Lower leg skin (tissue), 4 donors: ENCODE results near the gene ABR. TPM values are rescaled to one million over a fixed set of nuclear protein-coding genes. Genes with fewer than 3 reads are reported as not detected.

Experiments used
- DNase-seq, 2 donors: peaks; one replicate each; pipeline ENCODE4 v3.0.0-alpha.2; 2019; ENCODE audit warnings: low spot score in 2 of 2
- H3K4me3 ChIP-seq: fragments of 200-600 bp; sonication (generic); 2 replicates; pipeline ENCODE4 v1.5.1; 2017; ENCODE audit warnings: mild to moderate bottlenecking, low read depth; ENCODE audit not compliant: poor library complexity, severe bottlenecking
- POLR2A ChIP-seq, 2 donors: fragments of 450-650 bp; IDR thresholded peaks; one replicate each; pipeline ENCODE4 v1.6.1; 2016 to 2017; ENCODE audit warnings: antibody characterized with exemption in 2 of 2, mild to moderate bottlenecking in 1 of 2, moderate library complexity in 1 of 2
- WGBS, 2 donors: methylation state at CpG; one replicate each; pipeline ENCODE4 v1.1.5; 2018; 5-methylcytosine and 5-hydroxymethylcytosine counted together
- intact Hi-C: fragments of 100-400 bp; cut with DNase I; formaldehyde crosslinking; loops from one replicate; pipeline ENCODE4 v1.15.0; 2023; ENCODE audit warnings: low total_unique reads
- total RNA-seq, 4 donors: library from RNA; depleted of rRNA; stranded (reverse); fragments of >200 nt; gene quantifications; one replicate each; pipeline ENCODE4 v1.1.0, GENCODE V29; 2016
- TF ChIP-seq, protein P1 (sequence below), 3 donors: fragments of 450-650 bp; IDR thresholded peaks; one replicate each; pipeline ENCODE4 v1.5.1; 2016; ENCODE audit warnings: antibody characterized with exemption in 3 of 3, mild to moderate bottlenecking in 3 of 3, moderate library complexity in 2 of 3

The ABR gene
- total RNA-seq, 4 donors from 2014 or later = 60.9 to 98.8 (median 88.3) TPM

DNA sequence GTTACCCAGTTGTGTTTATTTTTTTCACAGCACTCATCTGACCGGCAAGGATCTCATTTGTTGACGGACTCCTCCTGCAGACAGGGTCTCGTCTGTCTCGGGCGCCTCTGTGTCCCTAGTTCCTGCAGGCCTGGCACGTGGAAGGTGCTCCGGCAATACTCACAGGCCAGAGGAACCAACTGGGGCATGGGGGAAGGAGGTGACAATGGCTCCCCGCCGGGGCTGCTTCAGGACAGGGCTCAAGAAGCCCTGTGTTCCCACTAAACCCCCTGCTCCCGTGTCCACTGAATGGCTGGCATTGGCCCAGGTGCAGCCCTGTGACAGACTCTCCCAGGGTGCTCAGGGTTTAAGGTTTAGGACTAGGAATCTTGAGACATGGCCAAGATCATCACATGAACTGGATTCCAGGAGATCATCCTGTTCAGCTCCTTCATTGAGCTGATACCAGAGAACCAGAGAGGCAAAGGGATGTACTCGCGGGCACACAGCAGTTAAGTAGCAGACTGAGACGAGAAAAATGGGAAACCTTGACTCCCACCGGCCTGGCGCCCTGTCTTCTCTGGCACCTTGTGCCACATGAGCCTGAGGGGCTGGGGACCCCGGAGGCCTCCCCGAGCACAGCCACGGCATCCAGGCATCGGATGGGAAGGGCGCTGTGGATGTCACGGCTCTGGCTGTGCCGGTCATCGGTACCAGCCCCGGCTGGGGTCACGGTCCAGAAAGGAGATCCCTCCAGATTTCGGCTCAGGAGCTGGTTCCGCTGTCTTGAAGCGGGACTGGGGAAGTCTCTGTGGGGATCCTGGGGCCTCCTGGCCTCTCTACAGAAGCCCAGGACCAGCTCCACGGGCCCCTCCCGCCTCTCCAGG, 153.8 kb downstream of the ABR start:
- WGBS, 2 donors = 92 to 93% methylated on average over 27 to 29 of the region's 30 CpGs

DNA sequence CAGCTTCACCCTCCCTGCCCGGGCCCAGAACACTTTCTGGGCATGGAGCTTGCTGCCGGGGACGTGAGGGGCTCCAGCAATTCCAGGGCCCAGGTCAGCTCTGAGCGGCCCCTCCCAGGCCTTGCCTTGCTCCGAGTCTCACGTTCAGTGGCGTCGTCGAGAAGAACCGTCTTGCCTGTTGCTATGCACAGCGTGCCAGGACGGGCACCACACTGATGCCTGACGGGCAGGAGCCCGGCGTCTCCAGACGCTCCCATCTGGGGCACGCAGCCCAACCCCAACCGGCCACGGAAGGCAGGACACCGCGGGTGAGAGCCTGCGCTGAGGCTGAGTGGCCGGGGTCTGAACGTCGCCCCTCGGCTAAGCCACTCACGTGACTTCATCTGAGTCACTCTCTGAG, 155.7 kb downstream of the ABR start:
- no peak overlapping the region for H3K4me3 ChIP-seq
- WGBS, 2 donors = 56 to 84% methylated on average over 23 to 24 of the region's 27 CpGs
- no peak for DNase-seq
- TF ChIP-seq POLR2A (IDR thresholded peaks at IDR 0.05) = no peak
- TF ChIP-seq, protein P1, sequence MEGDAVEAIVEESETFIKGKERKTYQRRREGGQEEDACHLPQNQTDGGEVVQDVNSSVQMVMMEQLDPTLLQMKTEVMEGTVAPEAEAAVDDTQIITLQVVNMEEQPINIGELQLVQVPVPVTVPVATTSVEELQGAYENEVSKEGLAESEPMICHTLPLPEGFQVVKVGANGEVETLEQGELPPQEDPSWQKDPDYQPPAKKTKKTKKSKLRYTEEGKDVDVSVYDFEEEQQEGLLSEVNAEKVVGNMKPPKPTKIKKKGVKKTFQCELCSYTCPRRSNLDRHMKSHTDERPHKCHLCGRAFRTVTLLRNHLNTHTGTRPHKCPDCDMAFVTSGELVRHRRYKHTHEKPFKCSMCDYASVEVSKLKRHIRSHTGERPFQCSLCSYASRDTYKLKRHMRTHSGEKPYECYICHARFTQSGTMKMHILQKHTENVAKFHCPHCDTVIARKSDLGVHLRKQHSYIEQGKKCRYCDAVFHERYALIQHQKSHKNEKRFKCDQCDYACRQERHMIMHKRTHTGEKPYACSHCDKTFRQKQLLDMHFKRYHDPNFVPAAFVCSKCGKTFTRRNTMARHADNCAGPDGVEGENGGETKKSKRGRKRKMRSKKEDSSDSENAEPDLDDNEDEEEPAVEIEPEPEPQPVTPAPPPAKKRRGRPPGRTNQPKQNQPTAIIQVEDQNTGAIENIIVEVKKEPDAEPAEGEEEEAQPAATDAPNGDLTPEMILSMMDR (IDR thresholded peaks at IDR 0.05) = no peak
- intact Hi-C loops = no loop called here

More for the DNA sequence above, 153.8 kb downstream of the ABR start:
- DNase-seq = no peak
- TF ChIP-seq, protein P1 (IDR thresholded peaks at IDR 0.05) = no peak
- TF ChIP-seq POLR2A (IDR thresholded peaks at IDR 0.05) = no peak
- intact Hi-C loops = no loop called here
- H3K4me3 ChIP-seq = no peak overlapping the region

DNA sequence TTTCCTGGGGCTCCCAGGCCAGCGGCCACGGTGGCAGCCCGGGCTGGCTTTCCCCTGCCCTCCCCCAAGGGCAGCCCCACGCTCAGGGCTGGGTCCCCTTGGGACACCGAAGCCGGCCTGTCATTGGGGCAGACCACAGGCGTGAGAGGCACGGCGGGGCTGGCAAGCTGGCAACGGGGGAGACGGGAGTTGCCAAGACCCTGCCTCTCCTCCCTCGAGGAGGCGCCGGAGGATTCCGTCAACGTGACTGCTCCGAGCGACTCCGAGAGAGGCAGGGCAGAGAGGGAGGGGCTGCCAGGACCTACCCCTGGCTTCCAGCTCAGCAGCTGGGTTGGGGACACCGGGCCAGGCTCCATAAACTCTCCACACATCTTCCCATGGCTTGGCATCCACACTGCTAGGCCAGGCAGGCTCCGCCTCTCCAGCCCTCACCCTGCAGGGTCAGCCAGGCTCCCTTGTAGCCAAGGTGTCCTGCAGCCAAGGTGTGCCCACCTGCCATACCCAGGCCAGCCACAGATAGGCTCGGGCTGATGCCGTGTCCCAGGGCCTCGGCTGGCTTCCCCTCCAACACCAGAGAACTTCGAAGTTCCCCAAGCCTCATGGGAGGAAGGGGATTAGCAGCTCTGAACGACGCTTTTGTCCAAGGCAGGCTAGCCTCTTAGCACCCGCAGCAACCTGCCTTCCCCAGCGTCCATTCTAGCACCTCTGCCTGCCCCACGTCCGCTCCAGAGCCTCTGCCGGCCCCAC, 157.3 kb downstream of the ABR start:
- DNase-seq = no peak
- WGBS, 2 donors = 51 to 71% methylated on average over 22 to 26 of the region's 32 CpGs
- TF ChIP-seq POLR2A (IDR thresholded peaks at IDR 0.05) = no peak
- TF ChIP-seq, protein P1 (IDR thresholded peaks at IDR 0.05) = no peak
- intact Hi-C loops = no loop called here
- no peak overlapping the region for H3K4me3 ChIP-seq

DNA sequence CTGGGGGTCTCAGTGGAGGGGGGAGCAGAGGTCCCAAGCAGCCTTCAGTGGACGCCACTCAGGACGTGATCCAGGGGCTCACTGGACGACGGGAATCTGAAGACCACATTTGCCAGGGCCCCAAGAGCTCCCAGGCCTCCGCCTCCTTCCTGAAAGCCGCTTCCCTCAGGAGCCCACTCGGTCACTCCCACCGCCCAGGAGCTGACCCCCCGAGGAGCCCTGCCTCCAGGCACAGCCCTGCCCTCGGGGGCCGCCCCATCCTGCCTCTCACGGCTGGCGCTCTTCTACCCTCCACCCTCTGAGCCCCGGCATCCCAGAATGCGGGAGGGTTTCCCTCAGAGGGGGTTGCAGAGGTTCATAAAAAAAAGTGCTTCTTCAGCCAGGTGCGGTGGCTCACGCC, 158.6 kb downstream of the ABR start:
- no peak overlapping the region for H3K4me3 ChIP-seq
- DNase-seq = no peak
- intact Hi-C loops = no loop called here
- 83 to 88% methylated on average over 17 of the region's 17 CpGs for WGBS, 2 donors
- no peak for TF ChIP-seq POLR2A (IDR thresholded peaks at IDR 0.05)
- TF ChIP-seq, protein P1 (IDR thresholded peaks at IDR 0.05) = no peak

DNA sequence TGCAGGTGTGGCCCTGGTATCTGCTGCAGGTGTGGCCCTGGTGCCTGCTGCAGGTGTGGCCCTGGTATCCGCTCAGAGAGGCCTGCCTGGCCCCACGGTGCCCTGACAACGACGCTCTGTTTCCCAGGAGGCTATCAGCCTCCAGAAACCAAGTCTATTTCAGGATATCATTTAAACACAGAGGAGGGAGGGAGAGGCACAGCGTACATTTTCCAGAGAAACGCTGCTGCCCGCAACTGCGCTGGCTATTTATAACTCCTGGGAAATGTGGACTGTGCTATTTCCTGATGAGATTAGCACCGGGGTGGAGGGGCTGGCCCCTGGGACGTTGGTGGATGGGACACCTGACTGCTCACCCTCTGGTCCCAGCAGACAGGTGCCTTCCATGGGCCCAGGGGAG, 160.3 kb downstream of the ABR start:
- DNase-seq = no peak
- 66 to 76% methylated on average over 8 to 10 of the region's 10 CpGs for WGBS, 2 donors
- no peak overlapping the region for H3K4me3 ChIP-seq
- TF ChIP-seq, protein P1 (IDR thresholded peaks at IDR 0.05) = no peak
- TF ChIP-seq POLR2A (IDR thresholded peaks at IDR 0.05) = no peak
- intact Hi-C loops = no loop called here
